Loucy (cell line): ENCODE measurements around the gene PTGFRN.

Source experiments
- CTCF ChIP-seq: fragments of 200-600 bp; sonication (generic); conservative IDR thresholded peaks from 2 replicates; pipeline ENCODE4 v1.5.1; 2014; ENCODE audit warnings: mild to moderate bottlenecking, antibody characterized with exemption, low read length
- EZH2phosphoT487 ChIP-seq: fragments of 200-600 bp; IDR thresholded peaks from 2 replicates; pipeline ENCODE4 v1.6.1; 2018; ENCODE audit warnings: antibody characterized with exemption, mild to moderate bottlenecking, moderate library complexity, borderline replicate concordance

- TF ChIP-seq EZH2phosphoT487 (no peak), CTCF (no peak)
Observed at GRCh38 chr1:117030271-117030877, 120.7 kb downstream of the PTGFRN start.
